Right hindlimb (tissue), 1 donor: Measurements from ENCODE around the gene SH2D6.
"Not testable (repeated sequence)": the region's sequence is repeated elsewhere in the genome, so short reads cannot be mapped to it uniquely, and the experiment has no call there.

ENCODE experiments used
- DNase-seq: peaks from one replicate; pipeline ENCODE4 v3.0.0-alpha.2; 2018

SH2D6 gene

GRCh38 chr2:85475799-85476490 is 57.4 kb downstream of the SH2D6 start:
- no peak for DNase-seq

- no peak for DNase-seq
These were observed 58.1 kb downstream of the SH2D6 start for GRCh38 chr2:85476624-85477023.

- DNase-seq: no peak
These were observed 59.4 kb downstream of the SH2D6 start for GRCh38 chr2:85477884-85478283.

GRCh38 chr2:85481818-85482777 is 63.6 kb downstream of the SH2D6 start:
- DNase-seq: no peak

GRCh38 chr2:85484615-85485014 is 66.1 kb downstream of the SH2D6 start:
- DNase-seq: not testable (repeated sequence)

GRCh38 chr2:85485815-85486214 is 67.3 kb downstream of the SH2D6 start:
- no peak for DNase-seq
